Subcutaneous abdominal adipose tissue (tissue), 5 donors: ENCODE data around the gene OR6C65.
"Not testable (repeated sequence)": the region's sequence is repeated elsewhere in the genome, so short reads cannot be mapped to it uniquely, and the experiment has no call there.

Source experiments
- H3K27ac ChIP-seq: one replicate; pipeline ENCODE4 v1.7.0; 2013; ENCODE audit warnings: low read depth, mild to moderate bottlenecking, inconsistent platforms, low read length, moderate library complexity
- H3K27me3 ChIP-seq, 5 donors: one replicate each; pipeline ENCODE4 v1.7.0; 2013; ENCODE audit warnings: low read length in 5 of 5, inconsistent platforms in 1 of 5; ENCODE audit not compliant: control insufficient read depth in 5 of 5, insufficient read depth in 4 of 5
- H3K36me3 ChIP-seq, 5 donors: one replicate each; pipeline ENCODE4 v1.7.0; 2013; ENCODE audit warnings: low read length in 5 of 5; ENCODE audit not compliant: control insufficient read depth in 5 of 5, insufficient read depth in 5 of 5
- H3K4me1 ChIP-seq, 5 donors: one replicate each; pipeline ENCODE4 v1.7.0; 2013; ENCODE audit warnings: low read length in 5 of 5, mild to moderate bottlenecking in 3 of 5, moderate library complexity in 1 of 5; ENCODE audit not compliant: control insufficient read depth in 5 of 5, insufficient read depth in 5 of 5
- H3K4me3 ChIP-seq, 5 donors: one replicate each; pipeline ENCODE4 v1.7.0; 2013; ENCODE audit warnings: low read length in 5 of 5, low read depth in 1 of 5
- H3K9ac ChIP-seq, 5 donors: one replicate each; pipeline ENCODE4 v1.7.0; 2013; ENCODE audit warnings: low read length in 5 of 5, mild to moderate bottlenecking in 4 of 5, moderate library complexity in 3 of 5
- H3K9me3 ChIP-seq, 5 donors: one replicate each; pipeline ENCODE4 v1.7.0; 2013; ENCODE audit warnings: low read length in 5 of 5; ENCODE audit not compliant: control insufficient read depth in 5 of 5
- donor health status: healthy.
- donor health status: healthy.
- donor health status: healthy.
- donor health status: healthy.
- donor health status: healthy.

OR6C65 gene

GRCh38 chr12:55412138-55412537, 11.8 kb downstream of the OR6C65 start:
- not testable (repeated sequence) for H3K9ac ChIP-seq, H3K27ac ChIP-seq, H3K27me3 ChIP-seq, H3K4me3 ChIP-seq, H3K9me3 ChIP-seq, H3K36me3 ChIP-seq, H3K4me1 ChIP-seq

GRCh38 chr12:55413498-55414388, 13.4 kb downstream of the OR6C65 start:
- H3K4me1 ChIP-seq, H3K4me3 ChIP-seq, H3K27ac ChIP-seq, H3K9me3 ChIP-seq, H3K36me3 ChIP-seq, H3K27me3 ChIP-seq, H3K9ac ChIP-seq: not testable (repeated sequence)

GRCh38 chr12:55414396-55414823, 14.1 kb downstream of the OR6C65 start:
- not testable (repeated sequence) for H3K9ac ChIP-seq, H3K36me3 ChIP-seq, H3K4me1 ChIP-seq, H3K27me3 ChIP-seq, H3K9me3 ChIP-seq, H3K27ac ChIP-seq
- peak overlapping the region in 1 of 5 donors; percentile 46 for H3K4me3 ChIP-seq

DNA sequence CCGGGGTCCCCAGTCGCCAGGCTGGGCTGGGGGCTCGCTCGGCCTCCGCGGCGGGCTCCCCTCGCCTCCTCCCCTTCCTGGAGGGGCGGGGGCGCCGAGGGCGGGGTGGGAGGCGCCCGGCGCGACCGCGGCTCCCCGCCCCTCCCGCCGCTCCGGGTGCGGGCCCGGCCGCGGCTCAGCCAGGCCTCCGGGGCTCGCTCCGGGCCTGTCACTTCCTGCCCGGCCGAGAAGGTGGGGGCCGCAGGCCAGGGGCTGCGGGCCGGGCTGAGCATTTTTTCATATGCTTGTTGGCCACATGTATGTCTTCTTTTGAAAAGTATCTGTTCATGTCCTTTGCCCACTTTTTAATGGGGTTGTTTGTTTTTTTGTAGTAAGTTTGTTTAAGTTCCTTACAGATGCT, 14.6 kb downstream of the OR6C65 start:
- peak overlapping the region in 2 of 5 donors; percentile 11 to 46 for H3K4me3 ChIP-seq
- H3K27me3 ChIP-seq, H3K4me1 ChIP-seq, H3K27ac ChIP-seq, H3K36me3 ChIP-seq, H3K9me3 ChIP-seq: not testable (repeated sequence)
- peak overlapping the region in 1 of 5 donors; percentile 39 for H3K9ac ChIP-seq

GRCh38 chr12:55416961-55417360, 16.6 kb downstream of the OR6C65 start:
- H3K9me3 ChIP-seq: no peaks in the 10 kb centered on the region
- H3K4me3 ChIP-seq: no peak overlapping the region
- H3K27me3 ChIP-seq: no peaks in the 10 kb centered on the region
- H3K4me1 ChIP-seq: peaks cover 0 to 3% (median 0%) of the 10 kb centered on the region in 5 donors
- no peak overlapping the region for H3K27ac ChIP-seq
- no peak overlapping the region for H3K9ac ChIP-seq
- no peaks in the 10 kb centered on the region for H3K36me3 ChIP-seq

GRCh38 chr12:55420307-55420962, 20.1 kb downstream of the OR6C65 start:
- no peaks in the 10 kb centered on the region for H3K27me3 ChIP-seq
- H3K4me1 ChIP-seq: no peaks in the 10 kb centered on the region
- no peak overlapping the region for H3K9ac ChIP-seq
- H3K27ac ChIP-seq: no peak overlapping the region
- no peaks in the 10 kb centered on the region for H3K36me3 ChIP-seq
- H3K9me3 ChIP-seq: no peaks in the 10 kb centered on the region
- no peak overlapping the region for H3K4me3 ChIP-seq

GRCh38 chr12:55425954-55426353, 25.6 kb downstream of the OR6C65 start, which contains the start of gene OR6C76:
Gene OR6C76, plus strand, starts transcription at chr12:55426254. Its CDS starts 0 bp downstream, at chr12:55426254.
- H3K27me3 ChIP-seq: no peaks in the 10 kb centered on the region
- H3K4me1 ChIP-seq: no peaks in the 10 kb centered on the region
- no peaks in the 10 kb centered on the region for H3K36me3 ChIP-seq
- no peaks in the 10 kb centered on the region for H3K9me3 ChIP-seq
- H3K4me3 ChIP-seq: no peak within 1 kb of the TSS
- H3K27ac ChIP-seq: no peak within 1 kb of the TSS
- H3K9ac ChIP-seq: no peak within 1 kb of the TSS

DNA sequence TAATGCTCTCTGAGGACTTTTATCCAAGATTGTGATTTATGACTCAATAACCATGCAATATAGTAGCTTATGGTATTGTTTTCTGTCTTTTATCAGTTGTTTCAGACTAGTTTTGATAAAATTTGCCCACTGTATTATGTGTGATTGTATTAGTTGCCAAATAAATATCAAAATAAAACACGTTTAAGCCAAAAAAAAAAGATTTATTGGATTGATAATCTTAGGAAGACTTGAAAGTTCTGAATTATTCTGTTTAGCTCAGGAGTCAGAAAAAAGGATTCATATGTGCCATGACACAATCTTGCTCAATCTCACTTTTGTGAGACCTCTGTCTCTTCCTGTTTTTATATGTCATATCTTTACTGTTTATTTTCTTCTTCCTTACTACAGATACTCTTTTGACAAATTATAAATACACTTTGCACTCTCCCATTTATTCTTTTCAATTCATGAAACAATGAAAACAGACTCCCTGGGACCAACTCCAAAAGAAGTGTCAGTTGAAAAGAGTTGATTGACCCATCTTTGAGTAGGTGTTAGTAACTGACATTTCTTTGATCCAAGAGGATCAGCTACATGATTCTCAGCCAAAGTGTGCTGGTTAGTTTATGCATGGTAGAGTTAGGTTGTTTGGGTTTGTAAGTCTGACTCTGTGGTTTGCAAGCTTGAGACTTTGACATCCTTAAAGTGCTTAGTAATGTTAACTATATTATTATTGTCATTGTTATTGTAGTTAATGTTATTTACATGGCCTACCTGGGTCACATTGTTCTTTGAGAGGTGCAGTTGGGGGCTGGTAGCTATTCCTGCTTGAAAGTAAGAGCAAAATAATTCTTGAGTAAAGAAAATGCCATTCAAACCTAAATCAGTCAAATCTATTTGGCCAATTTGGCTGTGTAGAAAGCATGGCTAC, 28.3 kb downstream of the OR6C65 start:
- H3K9me3 ChIP-seq: no peaks in the 10 kb centered on the region

DNA sequence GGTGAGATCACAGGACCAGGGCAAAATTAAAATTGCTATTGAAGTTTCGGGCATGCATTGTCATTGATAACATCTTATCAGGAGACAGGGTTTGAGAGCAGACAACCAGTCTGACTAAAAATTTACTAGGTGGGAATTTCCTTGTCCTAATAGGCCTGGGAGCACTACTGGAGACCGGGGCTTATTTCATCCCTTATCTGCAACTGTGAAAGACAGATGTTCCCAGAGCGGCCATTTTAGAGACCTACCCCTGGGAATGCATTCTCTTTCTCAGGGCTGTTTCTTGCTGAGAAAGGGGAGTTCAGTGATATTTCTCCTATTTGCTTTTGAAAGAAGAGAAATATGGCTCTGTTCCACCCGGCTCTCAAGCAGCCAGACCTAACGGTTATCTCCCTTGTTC, 40.9 kb downstream of the OR6C65 start:
- H3K27ac ChIP-seq, H3K27me3 ChIP-seq, H3K36me3 ChIP-seq, H3K4me1 ChIP-seq, H3K9me3 ChIP-seq, H3K9ac ChIP-seq, H3K4me3 ChIP-seq: not testable (repeated sequence)

More for the DNA sequence above, 28.3 kb downstream of the OR6C65 start:
- Histone ChIP-seq H3K27ac (no peak overlapping the region), H3K4me3 (no peak overlapping the region), H3K9ac (no peak overlapping the region), H3K36me3 (no peaks in the 10 kb centered on the region), H3K4me1 (no peaks in the 10 kb centered on the region), H3K27me3 (no peaks in the 10 kb centered on the region)
